Endothelial cell of umbilical vein (primary cell): ENCODE measurements around the gene NMRK2.

Experiments
- CTCF ChIP-seq, 2 donors: IDR thresholded peaks; 1 replicate in 1 of 2; 2 replicates in 1 of 2; pipeline ENCODE4 v1.5.1; 2011; ENCODE audit warnings: low read length in 2 of 2, mild to moderate bottlenecking in 2 of 2, moderate library complexity in 2 of 2, control low read depth in 1 of 2, inconsistent platforms in 1 of 2, low read depth in 1 of 2; ENCODE audit not compliant: insufficient read depth in 1 of 2; ENCODE audit errors: extremely low read depth in 1 of 2
- EZH2 ChIP-seq: IDR thresholded peaks from 2 replicates; pipeline ENCODE4 v1.6.1; 2012; ENCODE audit warnings: borderline replicate concordance, low read depth, mild to moderate bottlenecking, moderate library complexity, low read length, inconsistent platforms; ENCODE audit not compliant: severe bottlenecking
- FOS ChIP-seq: IDR thresholded peaks from 2 replicates; pipeline ENCODE4 v1.6.1; 2011; ENCODE audit warnings: mild to moderate bottlenecking, low read length, moderate library complexity, borderline replicate concordance; ENCODE audit not compliant: insufficient read depth
- GATA2 ChIP-seq: IDR thresholded peaks from 2 replicates; pipeline ENCODE4 v1.7.0; 2011; ENCODE audit warnings: low read depth, mild to moderate bottlenecking, moderate library complexity, mixed read lengths, low read length; ENCODE audit not compliant: insufficient read length, insufficient read depth
- MYC ChIP-seq: IDR thresholded peaks from one replicate; pipeline ENCODE4 v1.6.1; 2011; ENCODE audit warnings: mild to moderate bottlenecking, low read depth, low read length
- POLR2A ChIP-seq: IDR thresholded peaks from 2 replicates; pipeline ENCODE4 v1.6.1; 2012; ENCODE audit warnings: low read depth, mild to moderate bottlenecking, control low read depth, low read length
- POLR2AphosphoS5 ChIP-seq: IDR thresholded peaks from 2 replicates; pipeline ENCODE4 v1.6.1; 2012; ENCODE audit warnings: low read depth, mild to moderate bottlenecking, control low read depth, low read length, moderate library complexity; ENCODE audit not compliant: insufficient read depth
- TF ChIP-seq, protein P1 (sequence below): IDR thresholded peaks from 2 replicates; pipeline ENCODE4 v1.6.1; 2011; ENCODE audit not compliant: insufficient read depth, insufficient read length

DNA sequence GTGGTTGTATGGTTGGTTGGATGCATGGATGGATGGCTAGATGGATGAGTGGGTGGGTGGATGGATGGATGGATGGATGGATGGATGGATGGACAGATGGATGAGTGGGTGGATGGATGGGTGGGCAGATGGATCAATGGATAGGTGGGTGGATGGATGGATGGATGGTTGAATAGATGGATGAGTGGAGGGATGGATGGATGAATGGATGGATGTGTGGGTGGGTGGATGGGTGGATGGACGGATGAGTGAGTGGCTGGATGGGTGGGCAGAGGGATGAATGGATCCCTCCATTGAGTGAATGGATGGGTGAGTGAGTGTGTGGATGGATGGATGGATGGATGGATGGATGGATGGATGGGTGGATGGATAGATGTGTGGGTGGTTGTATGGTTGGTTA is 9.0 kb upstream of the NMRK2 start:
- TF ChIP-seq POLR2A (no peak), CTCF (IDR thresholded peaks at IDR 0.05; ENCODE audit: extremely low read depth in 1 of 2, insufficient read depth in 1 of 2, low read depth in 1 of 2, low read length in 2 of 2) (no peak), FOS (no peak), POLR2AphosphoS5 (no peak), EZH2 (no peak), GATA2 (no peak), MYC (no peak)
- TF ChIP-seq, protein P1, sequence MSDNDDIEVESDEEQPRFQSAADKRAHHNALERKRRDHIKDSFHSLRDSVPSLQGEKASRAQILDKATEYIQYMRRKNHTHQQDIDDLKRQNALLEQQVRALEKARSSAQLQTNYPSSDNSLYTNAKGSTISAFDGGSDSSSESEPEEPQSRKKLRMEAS = no peak
